GM21390 (cell line): ENCODE measurements around the gene SH2B2.
"Not testable (repeated sequence)": the region's sequence is repeated elsewhere in the genome, so short reads cannot be mapped to it uniquely, and the experiment has no call there.

Experiments
- ATAC-seq: cut with Tn5 transposase; IDR thresholded peaks from one replicate; pipeline ENCODE4 v1.9.1; 2021; ENCODE audit not compliant: unreplicated experiment

SH2B2 gene

GRCh38 chr7:102330666-102331460 is 44.2 kb downstream of the SH2B2 start:
- ATAC-seq: not testable (repeated sequence)

GRCh38 chr7:102335574-102335973 is 48.9 kb downstream of the SH2B2 start:
- not testable (repeated sequence) for ATAC-seq

- not testable (repeated sequence) for ATAC-seq
These were observed 50.3 kb downstream of the SH2B2 start for GRCh38 chr7:102337002-102337401.

GRCh38 chr7:102337420-102337819 is 50.8 kb downstream of the SH2B2 start:
- not testable (repeated sequence) for ATAC-seq

- not testable (repeated sequence) for ATAC-seq
These were observed 54.1 kb downstream of the SH2B2 start for GRCh38 chr7:102340599-102341368.

- not testable (repeated sequence) for ATAC-seq
These were observed 60.3 kb downstream of the SH2B2 start for GRCh38 chr7:102346983-102347382.

- ATAC-seq: not testable (repeated sequence)
These were observed 69.7 kb downstream of the SH2B2 start, which contains the start of gene SPDYE6 for GRCh38 chr7:102356344-102356743. TSS of gene SPDYE6 (minus strand) at chr7:102356444. CDS start at chr7:102356023, 421 bp downstream.

- ATAC-seq: peak; percentile 99
These were observed 77.1 kb downstream of the SH2B2 start for GRCh38 chr7:102363549-102364393.

- ATAC-seq: not testable (repeated sequence)
These were observed 77.8 kb downstream of the SH2B2 start for GRCh38 chr7:102364394-102364886.

GRCh38 chr7:102365390-102365789 is 78.7 kb downstream of the SH2B2 start:
- not testable (repeated sequence) for ATAC-seq

- ATAC-seq: not testable (repeated sequence)
These were observed 83.4 kb downstream of the SH2B2 start for GRCh38 chr7:102370038-102370437.
